HEK293T (cell line): ENCODE results near the gene FAM3D.

Source experiments
- ARNT ChIP-seq: fragments of 450-650 bp; IDR thresholded peaks from 2 replicates; pipeline ENCODE4 v1.6.1; 2017; ENCODE audit warnings: mild to moderate bottlenecking
- FOXA1 ChIP-seq: fragments of 450-650 bp; IDR thresholded peaks from 2 replicates; pipeline ENCODE4 v1.6.1; 2016; ENCODE audit warnings: mild to moderate bottlenecking
- FOXM1 ChIP-seq: fragments of 450-650 bp; IDR thresholded peaks from 2 replicates; pipeline ENCODE4 v1.6.1; 2017; ENCODE audit warnings: mild to moderate bottlenecking, borderline replicate concordance
- SP1 ChIP-seq: fragments of 450-650 bp; IDR thresholded peaks from 2 replicates; pipeline ENCODE4 v1.6.1; 2017

- TF ChIP-seq SP1 (no peak), FOXA1 (no peak), ARNT (no peak), FOXM1 (no peak)
These were observed 81.9 kb downstream of the FAM3D start for GRCh38 chr3:58584690-58585004.
